Endothelial cell of umbilical vein (primary cell): ENCODE measurements around the gene OR52B6. TPM values are rescaled to one million over a fixed set of nuclear protein-coding genes. Genes with fewer than 3 reads are reported as not detected.

Experiments
- BruUV-seq: library from RNA; stranded (reverse); fragments of 400-500 nt; replicated peaks from 2 replicates; lab custom pipeline; 2021; lab: Mats Ljungman, UMichigan
- CTCF ChIA-PET: fragments of 300-600, 350-600 bp; sonication (Branson Sonifier 250); formaldehyde crosslinking; loops from one replicate; lab custom pipeline; 2021; ENCODE audit warnings: antibody characterized with exemption, inconsistent platforms; lab: Charles Lee
- POLR2A ChIA-PET: fragments of 300-600, 350-600 bp; sonication (Branson Sonifier 250); formaldehyde crosslinking; loops from one replicate; lab custom pipeline; 2021; ENCODE audit warnings: antibody characterized with exemption, inconsistent platforms; lab: Charles Lee
- DNase-seq: peaks from one replicate; pipeline ENCODE4 v3.0.0-alpha.2; 2011; ENCODE audit warnings: low read depth, low spot score
- FAIRE-seq: peaks from 2 replicates; lab custom pipeline; 2011; peaks lifted over from hg19 to GRCh38; lab: Jason Lieb, UNC
- H2AFZ ChIP-seq: 2 replicates; pipeline ENCODE4 v1.6.0; 2012; ENCODE audit warnings: low read depth, low read length, control low read depth, inconsistent platforms
- H3K27ac ChIP-seq: 2 replicates; pipeline ENCODE4 v1.5.1; 2011; ENCODE audit warnings: low read depth, mild to moderate bottlenecking, control low read depth, low read length, moderate library complexity; ENCODE audit not compliant: insufficient read depth
- H3K27me3 ChIP-seq, 2 experiments: 2 replicates each; pipeline versions ENCODE4 v1.6.0 to v1.6.1; 2011; ENCODE audit warnings: low read length in 2 of 2, mixed read lengths in 1 of 2; ENCODE audit not compliant: control insufficient read depth in 2 of 2, insufficient read depth in 2 of 2
- H3K36me3 ChIP-seq, 2 experiments: 2 replicates in 1 of 2; 3 replicates in 1 of 2; pipeline ENCODE4 v1.5.1; 2011; ENCODE audit warnings: low read length in 2 of 2, mild to moderate bottlenecking in 1 of 2, moderate library complexity in 1 of 2; ENCODE audit not compliant: control insufficient read depth in 2 of 2, insufficient read depth in 2 of 2; ENCODE audit errors: extremely low read depth in 1 of 2
- H3K4me1 ChIP-seq: 3 replicates; pipeline ENCODE4 v1.5.1; 2011; ENCODE audit warnings: mild to moderate bottlenecking, low read length; ENCODE audit not compliant: control insufficient read depth, insufficient read depth; ENCODE audit errors: extremely low read depth
- H3K4me2 ChIP-seq: 2 replicates; pipeline ENCODE4 v1.6.1; 2011; ENCODE audit warnings: low read length, control low read depth, mixed read lengths; ENCODE audit not compliant: insufficient read depth
- H3K4me3 ChIP-seq, 3 experiments: fragments of 200-600 bp in 1 of 3; sonication (generic), shearing (Covaris generic) in 1 of 3; replicated peaks in 1 of 3; 2 replicates each; pipeline ENCODE4 v1.5.1; 2011 to 2016; ENCODE audit warnings: control low read depth in 3 of 3, low read length in 3 of 3, mild to moderate bottlenecking in 2 of 3, inconsistent platforms in 1 of 3, low read depth in 1 of 3, moderate library complexity in 1 of 3; ENCODE audit not compliant: insufficient read depth in 1 of 3
- H3K79me2 ChIP-seq: 2 replicates; pipeline ENCODE4 v1.6.0; 2012; ENCODE audit warnings: low read length, inconsistent platforms; ENCODE audit not compliant: control insufficient read depth, insufficient read depth
- H3K9ac ChIP-seq: replicated peaks from 2 replicates; pipeline ENCODE3; 2011; ENCODE audit warnings: low read length, control low read depth; ENCODE audit not compliant: insufficient read depth; ENCODE audit errors: extremely low read depth
- H3K9me1 ChIP-seq: replicated peaks from 3 replicates; pipeline ENCODE4 v1.6.0; 2011; ENCODE audit warnings: mild to moderate bottlenecking, low read length; ENCODE audit not compliant: control insufficient read depth, insufficient read depth; ENCODE audit errors: extremely low read depth
- H3K9me3 ChIP-seq: replicated peaks from 2 replicates; pipeline ENCODE4 v1.5.1; 2012; ENCODE audit warnings: low read length, inconsistent platforms; ENCODE audit not compliant: control insufficient read depth, insufficient read depth
- H4K20me1 ChIP-seq: replicated peaks from 2 replicates; pipeline ENCODE3; 2011; ENCODE audit warnings: mild to moderate bottlenecking, low read length; ENCODE audit not compliant: control insufficient read depth, insufficient read depth; ENCODE audit errors: extremely low read depth
- CTCF ChIP-seq, 2 donors: IDR thresholded peaks; 1 replicate in 1 of 2; 2 replicates in 1 of 2; pipeline ENCODE4 v1.5.1; 2011; ENCODE audit warnings: low read length in 2 of 2, mild to moderate bottlenecking in 2 of 2, moderate library complexity in 2 of 2, control low read depth in 1 of 2, inconsistent platforms in 1 of 2, low read depth in 1 of 2; ENCODE audit not compliant: insufficient read depth in 1 of 2; ENCODE audit errors: extremely low read depth in 1 of 2
- EZH2 ChIP-seq: IDR thresholded peaks from 2 replicates; pipeline ENCODE4 v1.6.1; 2012; ENCODE audit warnings: borderline replicate concordance, low read depth, mild to moderate bottlenecking, moderate library complexity, low read length, inconsistent platforms; ENCODE audit not compliant: severe bottlenecking
- FOS ChIP-seq: IDR thresholded peaks from 2 replicates; pipeline ENCODE4 v1.6.1; 2011; ENCODE audit warnings: mild to moderate bottlenecking, low read length, moderate library complexity, borderline replicate concordance; ENCODE audit not compliant: insufficient read depth
- GATA2 ChIP-seq: IDR thresholded peaks from 2 replicates; pipeline ENCODE4 v1.7.0; 2011; ENCODE audit warnings: low read depth, mild to moderate bottlenecking, moderate library complexity, mixed read lengths, low read length; ENCODE audit not compliant: insufficient read length, insufficient read depth
- JUN ChIP-seq: IDR thresholded peaks from 2 replicates; pipeline ENCODE4 v1.6.1; 2011; ENCODE audit warnings: borderline replicate concordance, low read depth; ENCODE audit not compliant: insufficient read length, insufficient read depth
- MAX ChIP-seq: IDR thresholded peaks from 2 replicates; pipeline ENCODE4 v1.6.1; 2011; ENCODE audit not compliant: insufficient read depth, insufficient read length
- MYC ChIP-seq: IDR thresholded peaks from one replicate; pipeline ENCODE4 v1.6.1; 2011; ENCODE audit warnings: mild to moderate bottlenecking, low read depth, low read length
- POLR2A ChIP-seq: IDR thresholded peaks from 2 replicates; pipeline ENCODE4 v1.6.1; 2012; ENCODE audit warnings: low read depth, mild to moderate bottlenecking, control low read depth, low read length
- POLR2AphosphoS5 ChIP-seq: IDR thresholded peaks from 2 replicates; pipeline ENCODE4 v1.6.1; 2012; ENCODE audit warnings: low read depth, mild to moderate bottlenecking, control low read depth, low read length, moderate library complexity; ENCODE audit not compliant: insufficient read depth
- dilution Hi-C: fragments of 300-500 bp; cut with MboI; formaldehyde crosslinking; loops from one replicate; pipeline ENCODE4 v1.15.0; 2019; ENCODE audit warnings: low sequenced_read_pairs; ENCODE audit not compliant: extremely low pct_ligation_motif_present
- intact Hi-C: fragments of 100-400 bp; cut with micrococcal nuclease; formaldehyde crosslinking; loops from one replicate; pipeline ENCODE4 v1.10.0; 2022
- polyA plus RNA-seq, 4 experiments: library from polyadenylated mRNA; depleted of rRNA in 3 of 4; stranded (reverse) in 3 of 4; unstranded in 1 of 4; fragments of >200 nt; gene quantifications; 2 replicates each; pipeline versions ENCODE4 v1.2.1 to v1.2.3, GENCODE V29; 2011 to 2012; ENCODE audit warnings: missing spikeins in 1 of 4
- total RNA-seq: library from RNA; stranded (reverse); gene quantifications from 2 replicates; pipeline ENCODE4 v1.2.3, GENCODE V29; 2021

The OR52B6 gene
- total and polyA plus RNA-seq, 2 donors (not counting 3 experiments of a cell fraction or from before 2014, with no cell fraction given): not detected

- H3K4me3 ChIP-seq: no peak overlapping the region
- H3K9me3 ChIP-seq: no peaks in the 10 kb centered on the region
- CTCF ChIA-PET: no interaction called here
- DNase-seq (no peak), FAIRE-seq (no peak)
- no peaks in the 10 kb centered on the region for H3K79me2 ChIP-seq
- dilution Hi-C loops: no loop called here
- H2AFZ ChIP-seq: no peak overlapping the region
- BruUV-seq: no TSS peak
- no peaks in the 10 kb centered on the region for H3K36me3 ChIP-seq
- H3K9ac ChIP-seq: no peak overlapping the region
- TF ChIP-seq CTCF (IDR thresholded peaks at IDR 0.05; ENCODE audit: extremely low read depth in 1 of 2, insufficient read depth in 1 of 2, low read depth in 1 of 2, low read length in 2 of 2) (no peak), MYC (no peak), FOS (peak; percentile 79), JUN (peak; percentile 54)
- H3K4me2 ChIP-seq: no peak overlapping the region
- no peaks in the 10 kb centered on the region for H3K9me1 ChIP-seq
- no peaks in the 10 kb centered on the region for H4K20me1 ChIP-seq
- no peaks in the 10 kb centered on the region for H3K4me1 ChIP-seq
- intact Hi-C loops: loop anchor here (10.0 kb wide), 1 partner anchor 426 kb away; no protein-coding TSS in a partner anchor
- H3K27me3 ChIP-seq: no peaks in the 10 kb centered on the region
- POLR2A ChIA-PET: no interaction called here
- no peak overlapping the region for H3K27ac ChIP-seq
Measured at GRCh38 chr11:5550440-5551095, 30.1 kb upstream of the OR52B6 start.

GRCh38 chr11:5553343-5553742 lies 27.3 kb upstream of the OR52B6 start:
- Histone ChIP-seq H3K79me2 (no peaks in the 10 kb centered on the region), H3K4me2 (no peak overlapping the region), H3K27ac (no peak overlapping the region), H3K9me1 (no peaks in the 10 kb centered on the region), H2AFZ (no peak overlapping the region), H3K36me3 (no peaks in the 10 kb centered on the region), H3K27me3 (no peaks in the 10 kb centered on the region), H3K4me1 (no peaks in the 10 kb centered on the region), H3K9ac (no peak overlapping the region), H3K4me3 (no peak overlapping the region), H3K9me3 (no peaks in the 10 kb centered on the region), H4K20me1 (no peaks in the 10 kb centered on the region)
- CTCF ChIA-PET: interaction anchor here (0.6 to 1.1 kb wide), 3 partner anchors 77 to 428 kb away, joined by 3 to 5 read pairs (median 3); no protein-coding TSS in a partner anchor
- no TSS peak for BruUV-seq
- no peak for TF ChIP-seq JUN
- TF ChIP-seq CTCF (IDR thresholded peaks at IDR 0.05; ENCODE audit: extremely low read depth in 1 of 2, insufficient read depth in 1 of 2, low read depth in 1 of 2, low read length in 2 of 2): no peak
- no peak for TF ChIP-seq MYC
- no peak for TF ChIP-seq POLR2A
- TF ChIP-seq EZH2: no peak
- no peak for TF ChIP-seq MAX
- no peak for TF ChIP-seq FOS
- TF ChIP-seq POLR2AphosphoS5: no peak
- TF ChIP-seq GATA2: no peak
- intact Hi-C loops: loop anchor here (10.0 kb wide), 1 partner anchor 429 kb away; no protein-coding TSS in a partner anchor
- no peak for DNase-seq
- FAIRE-seq: no peak
- POLR2A ChIA-PET: no interaction called here
- dilution Hi-C loops: no loop called here
